H1 (cell line): ENCODE results near the gene LAMP5. TPM values are rescaled to one million over a fixed set of nuclear protein-coding genes. Genes with fewer than 3 reads are reported as not detected.

Experiments used
- CTCF ChIA-PET: fragments of 300-600 bp; sonication (Branson Sonifier 250); formaldehyde crosslinking; loops from one replicate; lab custom pipeline; 2021; ENCODE audit not compliant: partially characterized antibody; lab: Charles Lee
- POLR2A ChIA-PET: fragments of 300-600 bp; sonication (Branson Sonifier 250); formaldehyde crosslinking; loops from one replicate; lab custom pipeline; 2021; ENCODE audit warnings: inconsistent platforms; ENCODE audit not compliant: partially characterized antibody; lab: Charles Lee
- DNase-seq, 2 experiments: peaks; one replicate each; pipeline versions ENCODE4 v3.0.0 to v3.0.0-alpha.2; 2010 to 2022; ENCODE audit warnings: low spot score in 2 of 2, low read depth in 1 of 2, mixed read lengths in 1 of 2
- FAIRE-seq: peaks from 2 replicates; lab custom pipeline; 2011; peaks lifted over from hg19 to GRCh38; lab: Jason Lieb, UNC
- H2AFZ ChIP-seq: 2 replicates; pipeline ENCODE4 v1.8.1; 2012; ENCODE audit warnings: low read length, inconsistent platforms
- H2AK5ac ChIP-seq: 2 replicates; pipeline ENCODE4 v1.6.1; 2013; ENCODE audit warnings: low read depth, low read length
- H2BK120ac ChIP-seq: replicated peaks from 2 replicates; pipeline ENCODE3; 2013; ENCODE audit warnings: low read depth, low read length, inconsistent platforms
- H2BK12ac ChIP-seq: 2 replicates; pipeline ENCODE4 v1.6.1; 2013; ENCODE audit warnings: low read depth, low read length
- H2BK15ac ChIP-seq: 2 replicates; pipeline ENCODE4 v1.6.1; 2013; ENCODE audit warnings: low read length
- H2BK20ac ChIP-seq: 2 replicates; pipeline ENCODE4 v1.6.1; 2013; ENCODE audit warnings: low read length
- H2BK5ac ChIP-seq: 2 replicates; pipeline ENCODE4 v1.6.1; 2013; ENCODE audit warnings: low read depth, low read length
- H3K14ac ChIP-seq: 2 replicates; pipeline ENCODE4 v1.6.1; 2013; ENCODE audit warnings: inconsistent platforms; ENCODE audit not compliant: insufficient read length
- H3K18ac ChIP-seq: 2 replicates; pipeline ENCODE4 v1.6.1; 2013; ENCODE audit warnings: low read length; ENCODE audit errors: extremely low read depth
- H3K23ac ChIP-seq: 2 replicates; pipeline ENCODE4 v1.6.1; 2013; ENCODE audit warnings: inconsistent platforms; ENCODE audit not compliant: insufficient read length
- H3K23me2 ChIP-seq: 2 replicates; pipeline ENCODE4 v1.6.1; 2013; ENCODE audit warnings: low read depth, low read length
- H3K27ac ChIP-seq: 2 replicates; pipeline ENCODE4 v1.6.1; 2011; ENCODE audit warnings: low read depth, low read length, inconsistent platforms
- H3K27me3 ChIP-seq, 4 experiments: replicated peaks in 1 of 4; 1 replicate in 1 of 4; 2 replicates in 3 of 4; pipeline versions ENCODE4 v1.6.1 to v1.8.1; 2011 to 2013; ENCODE audit warnings: low read length in 3 of 4, mild to moderate bottlenecking in 3 of 4, inconsistent platforms in 2 of 4, mixed read lengths in 2 of 4, moderate library complexity in 1 of 4; ENCODE audit not compliant: control insufficient read depth in 3 of 4, insufficient read depth in 3 of 4; ENCODE audit errors: extremely low read depth in 1 of 4
- H3K36me3 ChIP-seq, 4 experiments: 2 replicates each; pipeline versions ENCODE4 v1.6.1 to v1.8.1; 2011 to 2013; ENCODE audit warnings: mild to moderate bottlenecking in 4 of 4, low read length in 3 of 4, moderate library complexity in 2 of 4, control low read depth in 1 of 4, inconsistent platforms in 1 of 4; ENCODE audit not compliant: insufficient read depth in 4 of 4, control insufficient read depth in 2 of 4
- H3K4ac ChIP-seq: replicated peaks from 2 replicates; pipeline ENCODE3; 2013; ENCODE audit warnings: low read length, low read depth, mixed read lengths, inconsistent platforms; ENCODE audit not compliant: insufficient read length
- H3K4me1 ChIP-seq, 4 experiments: replicated peaks in 1 of 4; 1 replicate in 1 of 4; 2 replicates in 3 of 4; pipeline versions ENCODE4 v1.6.1 to v1.8.1; 2011 to 2013; ENCODE audit warnings: low read length in 3 of 4, inconsistent platforms in 2 of 4, mixed read lengths in 1 of 4; ENCODE audit not compliant: insufficient read depth in 4 of 4, control insufficient read depth in 3 of 4
- H3K4me2 ChIP-seq, 2 experiments: 2 replicates each; pipeline versions ENCODE4 v1.6.1 to v1.8.1; 2011 to 2013; ENCODE audit warnings: low read depth in 2 of 2, low read length in 2 of 2, control low read depth in 1 of 2, inconsistent platforms in 1 of 2, mild to moderate bottlenecking in 1 of 2; ENCODE audit not compliant: insufficient read depth in 1 of 2
- H3K4me3 ChIP-seq, 4 experiments: fragments of 200-600, 300-600 bp in 1 of 4; sonication (generic), shearing (Covaris generic), sonication (Bioruptor Twin) in 1 of 4; 2 replicates each; pipeline versions ENCODE4 v1.5.1 to v1.8.1; 2011 to 2016; ENCODE audit warnings: low read length in 4 of 4, low read depth in 3 of 4, control low read depth in 2 of 4, inconsistent platforms in 2 of 4, mild to moderate bottlenecking in 2 of 4, mixed read lengths in 1 of 4, moderate library complexity in 1 of 4; ENCODE audit not compliant: insufficient read depth in 2 of 4; ENCODE audit errors: extremely low read depth in 1 of 4
- H3K56ac ChIP-seq: replicated peaks from 2 replicates; pipeline ENCODE3; 2013; ENCODE audit warnings: low read depth, mild to moderate bottlenecking, mixed read lengths, low read length, inconsistent platforms; ENCODE audit not compliant: insufficient read length
- H3K79me1 ChIP-seq: 2 replicates; pipeline ENCODE4 v1.6.1; 2013; ENCODE audit warnings: low read depth, low read length, control low read depth
- H3K79me2 ChIP-seq, 2 experiments: 2 replicates each; pipeline versions ENCODE4 v1.6.1 to v1.8.1; 2012 to 2013; ENCODE audit warnings: low read length in 2 of 2, mild to moderate bottlenecking in 2 of 2, inconsistent platforms in 1 of 2; ENCODE audit not compliant: insufficient read depth in 2 of 2, control insufficient read depth in 1 of 2
- H3K9ac ChIP-seq, 4 experiments: replicated peaks in 1 of 4; 1 replicate in 1 of 4; 2 replicates in 3 of 4; pipeline versions ENCODE4 v1.6.1 to v1.8.1; 2011 to 2013; ENCODE audit warnings: low read depth in 3 of 4, low read length in 3 of 4, control low read depth in 2 of 4, mild to moderate bottlenecking in 2 of 4, moderate library complexity in 2 of 4, inconsistent platforms in 1 of 4; ENCODE audit errors: extremely low read depth in 1 of 4
- H3K9me3 ChIP-seq, 2 experiments: 2 replicates each; pipeline versions ENCODE4 v1.6.1 to v1.8.1; 2012 to 2013; ENCODE audit warnings: mild to moderate bottlenecking in 2 of 2, moderate library complexity in 2 of 2, control low read depth in 1 of 2, inconsistent platforms in 1 of 2, low read depth in 1 of 2, low read length in 1 of 2, mixed read lengths in 1 of 2; ENCODE audit not compliant: insufficient read depth in 2 of 2
- H4K20me1 ChIP-seq, 2 experiments: replicated peaks in 1 of 2; 2 replicates each; pipeline versions ENCODE3 to v1.8.1; 2011 to 2013; ENCODE audit warnings: inconsistent platforms in 2 of 2, low read length in 2 of 2, mild to moderate bottlenecking in 1 of 2; ENCODE audit not compliant: insufficient read depth in 2 of 2, control insufficient read depth in 1 of 2
- H4K5ac ChIP-seq: 2 replicates; pipeline ENCODE4 v1.6.1; 2013; ENCODE audit warnings: low read length, low read depth, mixed read lengths, inconsistent platforms; ENCODE audit not compliant: insufficient read length
- H4K8ac ChIP-seq: 2 replicates; pipeline ENCODE4 v1.8.0; 2013; ENCODE audit warnings: mild to moderate bottlenecking, moderate library complexity, low read length, inconsistent platforms; ENCODE audit not compliant: insufficient read depth; ENCODE audit errors: extremely low read depth
- H4K91ac ChIP-seq: replicated peaks from 2 replicates; pipeline ENCODE3; 2013; ENCODE audit warnings: low read length, mixed read lengths, inconsistent platforms; ENCODE audit not compliant: insufficient read length
- KDM4A ChIP-seq: IDR thresholded peaks from one replicate; pipeline ENCODE4 v1.7.1; 2012; ENCODE audit warnings: low read depth, mild to moderate bottlenecking, moderate library complexity, low read length, inconsistent platforms; ENCODE audit not compliant: severe bottlenecking
- RNF2 ChIP-seq: fragments of 200-900, 300-1000 bp; sonication (generic); IDR thresholded peaks from 2 replicates; pipeline ENCODE4 v1.7.1; 2016; ENCODE audit warnings: borderline replicate concordance, low read depth, mild to moderate bottlenecking, antibody characterized with exemption, low read length; ENCODE audit not compliant: poor library complexity, severe bottlenecking; ENCODE audit errors: missing control alignments
- WGBS, 2 experiments: shearing (Covaris generic) in 1 of 2; methylation state at CpG; one replicate each; pipeline versions ENCODE4 v1.1.6 to v1.1.7; 2013 to 2015; ENCODE audit warnings: low lambda C conversion rate in 2 of 2, mixed read lengths in 2 of 2, inconsistent platforms in 1 of 2, low coverage in 1 of 2, missing lambda C conversion rate in 1 of 2; ENCODE audit not compliant: insufficient replicate concordance in 2 of 2, insufficient coverage in 1 of 2, insufficient read length in 1 of 2; ENCODE audit errors: extremely low coverage in 1 of 2, missing lambda C conversion rate in 1 of 2; 5-methylcytosine and 5-hydroxymethylcytosine counted together
- polyA plus RNA-seq, 7 experiments: library from polyadenylated mRNA; depleted of rRNA in 3 of 7; stranded (reverse) in 5 of 7; unstranded in 2 of 7; fragments of >200 nt in 5 of 7; fragments of 200-250 nt in 2 of 7; gene quantifications; 1 replicate in 5 of 7; 2 replicates in 1 of 7; 4 replicates in 1 of 7; pipeline versions ENCODE4 v1.2.1 to v1.2.3, GENCODE V29; 2011 to 2013; ENCODE audit warnings: missing spikeins in 2 of 7, mixed read lengths in 2 of 7
- total RNA-seq: library from RNA; stranded (reverse); fragmentation: NEBNext Ultra II Directional; extraction: Animal tissue kit (Norgen Biotek cat#: 25700); gene quantifications from 2 replicates; pipeline ENCODE4 v1.2.1, GENCODE V29; 2021

LAMP5 gene
- total and polyA plus RNA-seq, 2 of the 8 experiments (the other 6 are each of a cell fraction or from before 2014, with no cell fraction given), result 0.22 to 1.9 TPM

GRCh38 chr20:9510911-9511310 lies 3.5 kb upstream of the LAMP5 start:
- no peak for FAIRE-seq
- Histone ChIP-seq H2BK20ac (no peak overlapping the region), H3K9me3 (no peaks in the 10 kb centered on the region), H2BK5ac (no peak overlapping the region), H3K23me2 (peaks cover 18% of the 10 kb centered on the region; the same call in 1 of the 2 replicates), H4K20me1 (peaks cover 0 to 5% of the 10 kb centered on the region in 2 experiments), H3K14ac (no peak overlapping the region), H4K91ac (no peak overlapping the region), H4K5ac (no peak overlapping the region), H3K27me3 (peaks cover 65 to 99% (median 81%) of the 10 kb centered on the region in 4 experiments), H3K36me3 (no peaks in the 10 kb centered on the region), H3K27ac (no peak overlapping the region), H2BK15ac (no peak overlapping the region), H3K18ac (no peak overlapping the region), H3K56ac (no peak overlapping the region), H3K4me1 (peaks cover 6 to 37% (median 18%) of the 10 kb centered on the region in 4 experiments), H3K79me1 (no peaks in the 10 kb centered on the region), H3K4ac (no peak overlapping the region), H2BK120ac (no peak overlapping the region), H4K8ac (no peak overlapping the region), H3K23ac (no peak overlapping the region), H2BK12ac (no peak overlapping the region), H2AFZ (no peak overlapping the region), H3K4me3 (no peak overlapping the region), H3K9ac (no peak overlapping the region), H2AK5ac (no peak overlapping the region), H3K79me2 (no peaks in the 10 kb centered on the region), H3K4me2 (no peak overlapping the region)
- POLR2A ChIA-PET, result no interaction called here
- 78% methylated on average over 5 of the region's 5 CpGs; no CpG with 5 or more reads in 1 of the 2 experiments for WGBS, 2 experiments
- CTCF ChIA-PET, result no interaction called here
- no peak for TF ChIP-seq KDM4A
- TF ChIP-seq RNF2, result peak; percentile 46
- DNase-seq, result no peak
